Neural cell (in vitro differentiated cells): ENCODE data around the gene SPC24. TPM values are rescaled to one million over a fixed set of nuclear protein-coding genes. Genes with fewer than 3 reads are reported as not detected.

Experiments
- H2AFZ ChIP-seq: fragments of 200-600, 300-800 bp; sonication (generic), shearing (Covaris generic); 2 replicates; pipeline ENCODE4 v1.6.0; 2014; ENCODE audit warnings: low read depth, mild to moderate bottlenecking, antibody characterized with exemption, low read length, moderate library complexity
- H3F3A ChIP-seq: fragments of 200-600 bp; shearing (Covaris generic); 2 replicates; pipeline ENCODE4 v1.6.1; 2016; ENCODE audit warnings: mild to moderate bottlenecking, moderate library complexity, mixed read lengths, antibody characterized with exemption, low read length; ENCODE audit not compliant: insufficient read depth, poor library complexity, severe bottlenecking
- H3K27ac ChIP-seq: fragments of 200-600, 300-800 bp; sonication (generic), shearing (Covaris generic); 2 replicates; pipeline ENCODE4 v1.5.1; 2014; ENCODE audit warnings: mild to moderate bottlenecking, low read length, moderate library complexity
- H3K27me3 ChIP-seq: fragments of 300-800, 200-600 bp; sonication (generic), shearing (Covaris generic); 2 replicates; pipeline ENCODE4 v1.6.0; 2014; ENCODE audit warnings: mild to moderate bottlenecking, low read depth, low read length, moderate library complexity; ENCODE audit not compliant: insufficient read depth
- H3K36me3 ChIP-seq: fragments of 300-800, 200-600 bp; sonication (generic), shearing (Covaris generic); 2 replicates; pipeline ENCODE4 v1.5.1; 2014; ENCODE audit warnings: mild to moderate bottlenecking, antibody characterized with exemption, low read length, moderate library complexity; ENCODE audit not compliant: insufficient read depth
- H3K4me2 ChIP-seq: fragments of 300-800, 200-600 bp; sonication (generic), shearing (Covaris generic); 2 replicates; pipeline ENCODE4 v1.6.0; 2014; ENCODE audit warnings: mild to moderate bottlenecking, low read length
- H3K4me3 ChIP-seq: fragments of 300-800, 200-600 bp; sonication (generic), shearing (Covaris generic); 2 replicates; pipeline ENCODE4 v1.5.1; 2014; ENCODE audit warnings: mild to moderate bottlenecking, low read length, moderate library complexity
- H3K79me2 ChIP-seq: fragments of 200-600 bp; shearing (Covaris generic); replicated peaks from 2 replicates; pipeline ENCODE4 v1.6.0; 2014; ENCODE audit warnings: mild to moderate bottlenecking, low read length, moderate library complexity; ENCODE audit not compliant: insufficient read depth
- H3K9ac ChIP-seq: fragments of 300-800, 200-600 bp; sonication (generic), shearing (Covaris generic); 2 replicates; pipeline ENCODE4 v1.6.1; 2016; ENCODE audit warnings: mild to moderate bottlenecking, low read length, mixed read lengths
- H3K9me2 ChIP-seq: fragments of 200-600 bp; shearing (Covaris generic); 2 replicates; pipeline ENCODE4 v1.6.1; 2016; ENCODE audit warnings: mild to moderate bottlenecking, low read length, mixed read lengths; ENCODE audit not compliant: insufficient read depth
- H3K9me3 ChIP-seq: fragments of 200-600, 300-800 bp; sonication (generic), shearing (Covaris generic); 2 replicates; pipeline ENCODE4 v1.6.1; 2016; ENCODE audit warnings: mild to moderate bottlenecking, mixed run types, low read length, moderate library complexity, mixed read lengths
- H4K20me1 ChIP-seq: fragments of 200-600 bp; shearing (Covaris generic); 2 replicates; pipeline ENCODE4 v1.6.1; 2016; ENCODE audit warnings: mild to moderate bottlenecking, mixed run types; ENCODE audit not compliant: insufficient read depth
- EP300 ChIP-seq: fragments of 450-650 bp; conservative IDR thresholded peaks from 2 replicates; pipeline ENCODE4 v1.6.1; 2014; ENCODE audit warnings: antibody characterized with exemption, mild to moderate bottlenecking, moderate library complexity; ENCODE audit not compliant: poor library complexity, severe bottlenecking
- EZH2 ChIP-seq: fragments of 200-600, 300-800 bp; shearing (Covaris generic), sonication (generic); IDR thresholded peaks from 2 replicates; pipeline ENCODE4 v1.6.1; 2014; ENCODE audit warnings: antibody characterized with exemption, low read length, borderline replicate concordance, mild to moderate bottlenecking; ENCODE audit not compliant: insufficient read depth, poor library complexity, severe bottlenecking
- MXI1 ChIP-seq: fragments of 450-650 bp; conservative IDR thresholded peaks from 2 replicates; pipeline ENCODE4 v1.6.1; 2014; ENCODE audit warnings: antibody characterized with exemption, mild to moderate bottlenecking; ENCODE audit not compliant: poor library complexity, severe bottlenecking
- POLR2AphosphoS5 ChIP-seq: IDR thresholded peaks from 2 replicates; pipeline ENCODE4 v1.6.1; 2012
- RAD21 ChIP-seq: fragments of 450-650 bp; conservative IDR thresholded peaks from 2 replicates; pipeline ENCODE4 v1.6.1; 2014; ENCODE audit warnings: antibody characterized with exemption, mild to moderate bottlenecking, moderate library complexity
- SMC3 ChIP-seq: fragments of 450-650 bp; conservative IDR thresholded peaks from 2 replicates; pipeline ENCODE4 v1.6.1; 2014; ENCODE audit warnings: antibody characterized with exemption, mild to moderate bottlenecking, moderate library complexity; ENCODE audit not compliant: poor library complexity
- TAF1 ChIP-seq: IDR thresholded peaks from 2 replicates; pipeline ENCODE4 v1.6.1; 2012; ENCODE audit warnings: low read depth
- polyA plus RNA-seq: library from polyadenylated mRNA; depleted of rRNA; stranded (reverse); fragments of >200 nt; gene quantifications from 2 replicates; pipeline ENCODE4 v1.2.3, GENCODE V29; 2014
- TF ChIP-seq, protein P1 (sequence below): fragments of 450-650 bp; IDR thresholded peaks from 2 replicates; pipeline ENCODE4 v1.5.1; 2014; ENCODE audit warnings: antibody characterized with exemption, mild to moderate bottlenecking, moderate library complexity; ENCODE audit not compliant: poor library complexity, severe bottlenecking

Gene SPC24
- polyA plus RNA-seq, 1 donor from 2014 or later = 0.40 TPM

DNA sequence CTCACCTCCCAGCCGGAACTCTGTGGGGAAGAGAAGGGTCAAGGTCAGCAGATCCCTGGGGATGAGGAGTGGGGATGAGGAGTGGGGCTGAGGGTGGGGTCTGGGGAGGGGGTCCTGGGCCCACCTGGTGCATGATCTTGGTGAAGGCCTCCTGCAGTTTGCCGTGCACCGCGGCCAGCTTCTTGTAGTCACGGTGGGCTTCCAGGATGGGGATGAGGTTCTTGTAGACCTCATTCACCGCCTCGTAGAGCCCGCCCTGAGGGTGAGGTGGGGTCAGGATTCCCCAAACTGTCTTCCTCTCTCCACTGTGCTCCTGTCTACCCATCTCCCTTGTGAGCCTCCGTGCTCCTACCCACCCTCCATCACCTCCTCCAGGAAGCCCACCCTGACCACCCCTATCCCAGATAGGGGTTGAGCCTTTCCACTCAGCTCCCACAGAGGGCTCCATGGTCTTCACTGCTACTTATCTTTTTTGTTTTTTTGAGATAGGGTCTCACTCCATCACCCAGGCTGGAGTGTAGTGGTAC is 48.6 kb upstream of the SPC24 start:
- TF ChIP-seq, protein P1, sequence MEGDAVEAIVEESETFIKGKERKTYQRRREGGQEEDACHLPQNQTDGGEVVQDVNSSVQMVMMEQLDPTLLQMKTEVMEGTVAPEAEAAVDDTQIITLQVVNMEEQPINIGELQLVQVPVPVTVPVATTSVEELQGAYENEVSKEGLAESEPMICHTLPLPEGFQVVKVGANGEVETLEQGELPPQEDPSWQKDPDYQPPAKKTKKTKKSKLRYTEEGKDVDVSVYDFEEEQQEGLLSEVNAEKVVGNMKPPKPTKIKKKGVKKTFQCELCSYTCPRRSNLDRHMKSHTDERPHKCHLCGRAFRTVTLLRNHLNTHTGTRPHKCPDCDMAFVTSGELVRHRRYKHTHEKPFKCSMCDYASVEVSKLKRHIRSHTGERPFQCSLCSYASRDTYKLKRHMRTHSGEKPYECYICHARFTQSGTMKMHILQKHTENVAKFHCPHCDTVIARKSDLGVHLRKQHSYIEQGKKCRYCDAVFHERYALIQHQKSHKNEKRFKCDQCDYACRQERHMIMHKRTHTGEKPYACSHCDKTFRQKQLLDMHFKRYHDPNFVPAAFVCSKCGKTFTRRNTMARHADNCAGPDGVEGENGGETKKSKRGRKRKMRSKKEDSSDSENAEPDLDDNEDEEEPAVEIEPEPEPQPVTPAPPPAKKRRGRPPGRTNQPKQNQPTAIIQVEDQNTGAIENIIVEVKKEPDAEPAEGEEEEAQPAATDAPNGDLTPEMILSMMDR = no peak
- H3F3A ChIP-seq = no peaks in the 10 kb centered on the region
- no peak overlapping the region for H3K9ac ChIP-seq
- H3K79me2 ChIP-seq = no peaks in the 10 kb centered on the region
- H3K9me2 ChIP-seq = no peaks in the 10 kb centered on the region
- no peak overlapping the region for H2AFZ ChIP-seq
- H3K27ac ChIP-seq = no peak overlapping the region
- H4K20me1 ChIP-seq = no peaks in the 10 kb centered on the region
- no peaks in the 10 kb centered on the region for H3K27me3 ChIP-seq
- no peak overlapping the region for H3K4me3 ChIP-seq
- no peaks in the 10 kb centered on the region for H3K9me3 ChIP-seq
- no peaks in the 10 kb centered on the region for H3K36me3 ChIP-seq
- H3K4me2 ChIP-seq = no peak overlapping the region

DNA sequence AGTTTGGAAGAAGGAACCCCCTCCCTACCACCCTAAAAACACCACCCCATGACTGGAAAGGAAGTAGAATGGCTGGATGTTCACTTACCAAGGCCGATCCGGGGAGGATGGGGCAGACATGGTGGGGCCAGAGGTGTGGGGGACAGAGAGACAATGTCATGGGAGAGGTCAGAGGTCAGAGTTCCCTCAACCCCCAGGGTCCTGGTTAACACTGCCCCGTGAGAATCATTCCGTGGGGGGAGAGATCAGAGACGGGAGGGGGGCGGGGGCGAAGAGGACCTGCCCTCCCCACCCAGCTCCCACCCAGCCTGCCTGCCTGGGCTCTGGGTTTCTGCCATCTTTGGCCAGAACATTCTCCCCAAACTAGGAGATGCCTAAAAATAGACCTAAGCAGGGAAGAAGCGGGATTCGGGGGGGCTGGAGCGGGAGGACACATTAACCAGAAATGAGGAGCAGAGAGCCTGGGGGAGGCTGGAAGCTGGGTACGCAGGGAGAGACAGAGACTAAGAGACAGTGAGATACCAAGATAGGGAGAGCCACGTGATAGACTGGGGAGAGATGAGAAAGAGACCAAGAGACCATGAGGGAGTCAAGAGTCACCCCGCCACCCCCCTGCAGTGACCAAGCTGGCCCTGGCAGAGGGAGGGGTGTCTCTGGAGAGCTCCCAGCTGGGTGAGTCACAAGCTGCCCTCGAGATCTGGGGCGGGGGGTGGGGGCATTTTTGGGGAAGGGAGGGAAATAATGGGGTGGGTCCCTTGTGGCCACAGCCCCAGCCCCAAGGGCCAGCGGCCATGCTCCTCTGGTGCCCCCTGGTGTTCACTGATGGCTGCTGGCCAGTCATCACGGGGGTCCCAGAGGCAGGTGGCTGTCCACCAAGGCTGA is 47.9 kb upstream of the SPC24 start:
- no peaks in the 10 kb centered on the region for H4K20me1 ChIP-seq
- no peak overlapping the region for H3K9ac ChIP-seq
- no peaks in the 10 kb centered on the region for H3K27me3 ChIP-seq
- H2AFZ ChIP-seq = no peak overlapping the region
- H3K79me2 ChIP-seq = no peaks in the 10 kb centered on the region
- no peak overlapping the region for H3K4me3 ChIP-seq
- H3K27ac ChIP-seq = no peak overlapping the region
- no peaks in the 10 kb centered on the region for H3F3A ChIP-seq
- no peak overlapping the region for H3K4me2 ChIP-seq
- H3K9me2 ChIP-seq = no peaks in the 10 kb centered on the region
- no peaks in the 10 kb centered on the region for H3K36me3 ChIP-seq
- no peak for TF ChIP-seq TAF1
- TF ChIP-seq, protein P1 = no peak
- no peak for TF ChIP-seq EZH2
- no peak for TF ChIP-seq RAD21
- TF ChIP-seq EP300 = no peak
- no peak for TF ChIP-seq MXI1
- no peak for TF ChIP-seq POLR2AphosphoS5
- H3K9me3 ChIP-seq = no peaks in the 10 kb centered on the region

DNA sequence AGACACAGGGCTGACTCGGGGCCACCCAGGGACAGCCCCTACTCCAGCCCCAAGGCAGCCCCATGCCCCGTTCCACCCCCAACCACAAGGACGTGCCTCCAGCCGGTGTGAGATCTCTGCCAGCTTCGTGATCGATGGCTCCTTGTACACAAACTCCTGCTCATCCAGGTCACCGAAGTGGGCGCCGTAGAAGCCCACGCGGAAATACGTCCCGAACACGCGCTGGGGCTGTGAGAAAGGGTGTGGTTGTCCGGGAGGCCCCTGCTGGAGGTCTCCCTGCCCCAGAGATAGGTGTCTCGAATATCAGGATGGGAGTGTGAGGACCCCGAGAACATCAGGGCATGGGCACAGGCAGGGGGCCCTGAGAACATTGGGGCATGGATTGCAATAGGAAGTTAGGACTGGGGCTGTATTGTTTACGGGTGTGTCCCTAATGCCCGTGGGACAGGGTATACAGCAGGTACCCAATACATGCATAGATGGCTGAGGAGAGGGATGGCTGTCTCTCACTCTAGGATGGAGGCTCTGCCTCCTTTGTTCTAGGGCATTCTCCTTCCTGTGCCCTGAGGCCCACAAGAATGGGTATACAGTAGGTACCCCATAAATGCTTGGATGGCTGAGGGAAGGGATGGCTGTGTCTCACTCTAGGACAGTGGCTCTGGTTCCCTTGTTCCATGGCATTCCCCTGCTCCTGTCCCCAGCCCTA is 47.1 kb upstream of the SPC24 start:
- H3K9me2 ChIP-seq = no peaks in the 10 kb centered on the region
- H3K27me3 ChIP-seq = no peaks in the 10 kb centered on the region
- H2AFZ ChIP-seq = no peak overlapping the region
- no peak overlapping the region for H3K4me2 ChIP-seq
- H3K79me2 ChIP-seq = no peaks in the 10 kb centered on the region
- H3F3A ChIP-seq = no peaks in the 10 kb centered on the region
- no peaks in the 10 kb centered on the region for H3K36me3 ChIP-seq
- no peak overlapping the region for H3K27ac ChIP-seq
- H3K9me3 ChIP-seq = no peaks in the 10 kb centered on the region
- no peak overlapping the region for H3K4me3 ChIP-seq
- H3K9ac ChIP-seq = no peak overlapping the region
- no peaks in the 10 kb centered on the region for H4K20me1 ChIP-seq
- no peak for TF ChIP-seq EZH2
- TF ChIP-seq EP300 = no peak
- TF ChIP-seq, protein P1 = no peak
- TF ChIP-seq TAF1 = no peak
- no peak for TF ChIP-seq MXI1
- no peak for TF ChIP-seq POLR2AphosphoS5
- TF ChIP-seq SMC3 = no peak
- TF ChIP-seq RAD21 = no peak
